Osteocyte (in vitro differentiated cells): ENCODE measurements around the gene CCDC28B. TPM values are rescaled to one million over a fixed set of nuclear protein-coding genes. Genes with fewer than 3 reads are reported as not detected.

ENCODE experiments used
- DNase-seq: peaks from one replicate; pipeline ENCODE4 v3.0.0; 2021; ENCODE audit warnings: mixed read lengths; ENCODE audit not compliant: unreplicated experiment; ENCODE audit errors: extremely low spot score
- H3K27ac Mint-ChIP-seq: one replicate; pipeline ENCODE4 v1.8.0; 2021; ENCODE audit warnings: mild to moderate bottlenecking, mixed read lengths; ENCODE audit not compliant: unreplicated experiment
- H3K27me3 Mint-ChIP-seq: one replicate; pipeline ENCODE4 v1.8.0; 2021; ENCODE audit warnings: mixed read lengths; ENCODE audit not compliant: unreplicated experiment
- H3K36me3 Mint-ChIP-seq: one replicate; pipeline ENCODE4 v1.8.0; 2021; ENCODE audit warnings: mixed read lengths; ENCODE audit not compliant: unreplicated experiment
- H3K4me1 Mint-ChIP-seq: one replicate; pipeline ENCODE4 v1.8.0; 2021; ENCODE audit warnings: mixed read lengths; ENCODE audit not compliant: unreplicated experiment
- H3K4me3 Mint-ChIP-seq: one replicate; pipeline ENCODE4 v1.8.0; 2021; ENCODE audit warnings: mild to moderate bottlenecking, moderate library complexity, mixed read lengths; ENCODE audit not compliant: unreplicated experiment
- H3K9me3 Mint-ChIP-seq: one replicate; pipeline ENCODE4 v1.8.0; 2021; ENCODE audit warnings: mixed read lengths; ENCODE audit not compliant: unreplicated experiment
- CTCF ChIP-seq: fragments of 200-600 bp; sonication (generic); IDR thresholded peaks from 2 replicates; pipeline ENCODE4 v1.5.0; 2021; ENCODE audit warnings: antibody characterized with exemption, mild to moderate bottlenecking, moderate library complexity
- total RNA-seq: library from RNA; stranded (reverse); gene quantifications from 2 replicates; pipeline ENCODE4 v1.2.1, GENCODE V29; 2021

The CCDC28B gene
- total RNA-seq, 1 donor from 2014 or later: 24.0 TPM

- DNase-seq: no peak
- H3K9me3 Mint-ChIP-seq: no peaks in the 10 kb centered on the region
- H3K4me1 Mint-ChIP-seq: peaks cover 24% of the 10 kb centered on the region
- H3K4me3 Mint-ChIP-seq: peak overlapping the region; percentile 95
- H3K36me3 Mint-ChIP-seq: peaks cover 28% of the 10 kb centered on the region
- no peaks in the 10 kb centered on the region for H3K27me3 Mint-ChIP-seq
- H3K27ac Mint-ChIP-seq: peak overlapping the region; percentile 47
- no peak for TF ChIP-seq CTCF
These were observed 23.3 kb downstream of the CCDC28B start for GRCh38 chr1:32223683-32224082.

- Mint-ChIP-seq H3K27me3 (no peaks in the 10 kb centered on the region), H3K4me1 (peaks cover 24% of the 10 kb centered on the region), H3K36me3 (peaks cover 31% of the 10 kb centered on the region), H3K27ac (peak overlapping the region; percentile 47), H3K4me3 (peak overlapping the region; percentile 95), H3K9me3 (no peaks in the 10 kb centered on the region)
- DNase-seq: no peak
- TF ChIP-seq CTCF: no peak
These were observed 23.9 kb downstream of the CCDC28B start for GRCh38 chr1:32224285-32224684.

GRCh38 chr1:32228771-32229170, 28.4 kb downstream of the CCDC28B start:
- Mint-ChIP-seq H3K27me3 (no peaks in the 10 kb centered on the region), H3K27ac (no peak overlapping the region), H3K4me1 (peaks cover 4% of the 10 kb centered on the region), H3K36me3 (peaks cover 37% of the 10 kb centered on the region), H3K9me3 (no peaks in the 10 kb centered on the region), H3K4me3 (no peak overlapping the region)
- no peak for DNase-seq
- TF ChIP-seq CTCF: no peak

GRCh38 chr1:32231843-32232432, 31.5 kb downstream of the CCDC28B start:
- Mint-ChIP-seq H3K4me3 (no peak overlapping the region), H3K27ac (no peak overlapping the region), H3K4me1 (peaks cover 10% of the 10 kb centered on the region), H3K36me3 (peaks cover 24% of the 10 kb centered on the region), H3K27me3 (no peaks in the 10 kb centered on the region), H3K9me3 (no peaks in the 10 kb centered on the region)
- TF ChIP-seq CTCF: no peak
- DNase-seq: no peak

- Mint-ChIP-seq H3K27me3 (no peaks in the 10 kb centered on the region), H3K9me3 (no peaks in the 10 kb centered on the region), H3K4me1 (peaks cover 10% of the 10 kb centered on the region), H3K4me3 (no peak overlapping the region), H3K36me3 (peaks cover 19% of the 10 kb centered on the region), H3K27ac (no peak overlapping the region)
- TF ChIP-seq CTCF: no peak
- DNase-seq: no peak
These were observed 32.3 kb downstream of the CCDC28B start for GRCh38 chr1:32232558-32233304.
